Effector memory CD8-positive, alpha-beta T cell (primary cell): ENCODE results near the gene HLA-A.
A peak's percentile ranks its signal among the peaks of the same experiment; 100 is the strongest.
"Not testable (repeated sequence)": the region's sequence is repeated elsewhere in the genome, so short reads cannot be mapped to it uniquely, and the experiment has no call there.

Experiments used
- ATAC-seq: fragments of 150-1000 bp; cut with Tn5 transposase; replicated peaks from 2 replicates; pipeline ENCODE4 v1.10.0; 2021; ENCODE audit warnings: mild to moderate bottlenecking, moderate library complexity
- DNase-seq, 3 experiments: peaks; one replicate each; pipeline ENCODE4 v3.0.0; 2021
- H3K27ac Mint-ChIP-seq, 2 donors: one replicate each; pipeline ENCODE4 v1.8.0; 2022; ENCODE audit warnings: mild to moderate bottlenecking in 2 of 2, mixed read lengths in 2 of 2, moderate library complexity in 2 of 2
- H3K27me3 Mint-ChIP-seq, 2 donors: one replicate each; pipeline ENCODE4 v1.8.0; 2022; ENCODE audit warnings: mixed read lengths in 2 of 2
- H3K36me3 Mint-ChIP-seq: one replicate; pipeline ENCODE4 v1.8.0; 2022; ENCODE audit warnings: mild to moderate bottlenecking, moderate library complexity, mixed read lengths; ENCODE audit not compliant: insufficient read depth
- H3K4me1 Mint-ChIP-seq, 2 donors: one replicate each; pipeline ENCODE4 v1.8.0; 2022; ENCODE audit warnings: low read depth in 2 of 2, mixed read lengths in 2 of 2
- H3K4me3 Mint-ChIP-seq, 2 donors: one replicate each; pipeline ENCODE4 v1.8.0; 2022; ENCODE audit warnings: mild to moderate bottlenecking in 2 of 2, mixed read lengths in 2 of 2, moderate library complexity in 2 of 2
- H3K9me3 Mint-ChIP-seq, 2 donors: one replicate each; pipeline ENCODE4 v1.8.0; 2022; ENCODE audit warnings: mixed read lengths in 2 of 2

Gene HLA-A

GRCh38 chr6:29924731-29925130 lies 17.6 kb upstream of the HLA-A start:
- no peak for DNase-seq
- H3K27ac Mint-ChIP-seq = peak overlapping the region in 1 of 2 donors; percentile 96
- no peak for ATAC-seq

DNA sequence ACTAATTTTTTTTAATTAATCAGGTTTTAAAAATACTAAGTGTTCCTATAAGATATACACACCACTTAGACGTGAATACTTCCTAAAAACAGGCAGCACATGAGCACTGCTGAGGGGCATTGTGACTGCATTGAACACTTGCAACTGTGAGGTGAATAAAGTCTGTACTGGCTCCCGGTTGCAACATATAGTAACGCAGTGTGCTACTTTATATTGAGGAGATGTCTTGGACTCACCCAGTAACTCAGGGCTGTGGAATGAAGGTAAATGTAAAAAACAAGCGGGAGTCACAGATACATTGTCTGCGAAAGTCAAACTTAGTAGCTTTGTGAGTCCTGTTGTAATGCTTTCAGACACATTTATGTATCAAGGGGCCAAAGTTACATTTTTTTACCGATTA lies 17.0 kb upstream of the HLA-A start:
- no peak for DNase-seq
- peak overlapping the region; percentile 96 to 98 for H3K27ac Mint-ChIP-seq
- H3K4me1 Mint-ChIP-seq = peaks cover 9 to 20% of the 10 kb centered on the region in 2 donors
- peaks cover 4% of the 10 kb centered on the region for H3K36me3 Mint-ChIP-seq
- peak overlapping the region; percentile 87 to 89 for H3K4me3 Mint-ChIP-seq
- no peaks in the 10 kb centered on the region for H3K9me3 Mint-ChIP-seq
- ATAC-seq = no peak
- H3K27me3 Mint-ChIP-seq = no peaks in the 10 kb centered on the region

More at GRCh38 chr6:29924731-29925130, 17.6 kb upstream of the HLA-A start:
- Mint-ChIP-seq H3K4me3 (peak overlapping the region in 1 of 2 donors; percentile 4), H3K9me3 (no peaks in the 10 kb centered on the region), H3K27me3 (no peaks in the 10 kb centered on the region), H3K36me3 (peaks cover 4% of the 10 kb centered on the region), H3K4me1 (peaks cover 9 to 20% of the 10 kb centered on the region in 2 donors)

- peaks cover 9 to 20% of the 10 kb centered on the region in 2 donors for H3K4me1 Mint-ChIP-seq
- peak overlapping the region; percentile 87 to 89 for H3K4me3 Mint-ChIP-seq
- H3K36me3 Mint-ChIP-seq = peaks cover 4% of the 10 kb centered on the region
- no peaks in the 10 kb centered on the region for H3K9me3 Mint-ChIP-seq
- peak overlapping the region; percentile 96 to 98 for H3K27ac Mint-ChIP-seq
- ATAC-seq (no peak), DNase-seq (no peak)
- no peaks in the 10 kb centered on the region for H3K27me3 Mint-ChIP-seq
Measured at GRCh38 chr6:29925727-29926412, 16.5 kb upstream of the HLA-A start.

DNA sequence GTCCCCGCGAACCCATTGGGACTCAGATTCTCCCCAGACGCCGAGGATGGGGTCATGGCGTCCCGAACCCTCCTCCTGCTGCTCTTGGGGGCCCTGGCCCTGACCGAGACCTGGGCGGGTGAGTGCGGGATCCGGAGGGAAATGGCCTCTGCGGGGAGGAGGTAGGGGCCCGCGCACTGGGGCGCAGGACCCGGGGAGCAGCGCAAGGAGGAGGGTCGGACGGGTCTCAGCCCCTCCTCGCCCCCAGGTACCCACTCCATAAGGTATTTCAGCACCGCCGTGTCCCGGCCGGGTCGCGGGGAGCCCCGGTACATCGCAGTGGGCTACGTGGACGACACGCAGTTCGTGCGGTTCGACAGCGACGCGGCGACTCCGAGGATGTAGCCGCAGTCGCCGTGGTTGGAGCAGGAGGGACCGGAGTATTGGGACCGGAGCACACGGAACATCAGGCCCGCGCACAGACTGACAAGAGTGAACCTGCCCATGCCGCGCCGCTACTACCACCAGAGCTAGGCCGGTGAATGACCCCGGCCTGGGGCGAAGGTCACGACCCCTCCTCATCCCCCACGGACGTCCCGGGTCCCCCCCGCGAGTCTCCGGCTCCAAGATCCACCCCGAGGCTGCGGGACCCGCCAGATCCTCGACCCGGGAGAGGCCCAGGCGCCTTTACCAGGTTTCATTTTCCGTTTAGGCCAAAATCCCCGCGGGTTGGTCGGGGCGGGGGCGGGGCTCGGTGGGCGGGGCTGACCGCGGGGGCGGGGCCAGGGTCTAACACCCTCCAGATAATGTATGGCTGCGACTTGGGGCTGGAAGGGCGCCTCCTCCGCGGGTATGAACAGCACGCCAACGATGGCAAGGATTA lies 15.7 kb upstream of the HLA-A start:
- peaks cover 4% of the 10 kb centered on the region for H3K36me3 Mint-ChIP-seq
- no peaks in the 10 kb centered on the region for H3K27me3 Mint-ChIP-seq
- DNase-seq (peak; percentile 73 to 79 (median 75)), ATAC-seq (peak; percentile 94)
- H3K4me1 Mint-ChIP-seq = peaks cover 9 to 20% of the 10 kb centered on the region in 2 donors
- H3K27ac Mint-ChIP-seq = peak overlapping the region; percentile 96 to 98
- peak overlapping the region; percentile 87 to 89 for H3K4me3 Mint-ChIP-seq
- H3K9me3 Mint-ChIP-seq = no peaks in the 10 kb centered on the region

DNA sequence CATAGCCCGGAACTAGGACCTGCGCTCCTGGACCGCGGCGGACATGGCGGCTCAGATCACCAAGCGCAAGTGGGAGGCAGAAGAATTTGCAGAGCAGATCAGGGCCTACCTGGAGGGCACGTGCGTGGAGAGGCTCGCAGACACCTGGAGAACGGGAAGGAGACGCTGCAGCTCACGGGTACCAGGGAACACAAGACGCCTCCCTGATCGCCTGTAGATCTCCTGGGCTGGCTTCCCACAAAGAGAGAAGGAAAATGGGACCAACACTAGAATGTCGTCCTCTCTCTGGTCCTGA lies 15.1 kb upstream of the HLA-A start:
- Mint-ChIP-seq H3K27ac (peak overlapping the region; percentile 96 to 98), H3K9me3 (no peaks in the 10 kb centered on the region), H3K4me1 (peaks cover 9 to 20% of the 10 kb centered on the region in 2 donors), H3K4me3 (peak overlapping the region; percentile 87 to 89), H3K27me3 (no peaks in the 10 kb centered on the region), H3K36me3 (peaks cover 4% of the 10 kb centered on the region)
- ATAC-seq (no peak), DNase-seq (no peak)

DNA sequence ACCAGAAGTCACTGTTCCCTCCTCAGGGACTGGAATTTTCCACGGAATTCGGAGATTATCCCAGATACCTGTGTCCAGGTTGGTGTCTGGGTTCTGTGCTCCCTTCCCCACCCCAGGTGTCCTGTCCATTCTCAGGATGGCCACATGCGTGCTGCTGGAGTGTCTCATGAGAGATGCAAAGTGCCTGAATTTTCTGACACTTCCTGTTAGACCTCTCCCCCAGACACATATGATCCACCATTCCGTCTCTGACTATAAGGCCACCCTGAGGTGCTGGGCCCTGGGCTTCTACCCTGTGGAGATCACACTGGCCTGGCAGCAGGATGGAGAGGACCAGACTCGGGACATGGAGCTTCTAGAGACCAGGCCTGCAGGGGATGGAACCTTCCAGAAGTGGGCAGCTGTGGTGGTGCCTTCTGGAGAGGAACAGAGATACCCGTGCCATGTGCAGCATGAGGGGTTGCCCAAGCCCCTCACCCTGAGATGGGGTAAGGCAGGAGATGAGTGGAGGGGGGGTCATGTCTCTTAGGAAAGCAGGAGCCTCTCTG lies 14.4 kb upstream of the HLA-A start:
- Mint-ChIP-seq H3K4me3 (peak overlapping the region; percentile 87 to 89), H3K36me3 (peaks cover 4% of the 10 kb centered on the region), H3K27me3 (no peaks in the 10 kb centered on the region), H3K4me1 (peaks cover 9 to 20% of the 10 kb centered on the region in 2 donors), H3K9me3 (no peaks in the 10 kb centered on the region), H3K27ac (peak overlapping the region; percentile 96 to 98)
- ATAC-seq (no peak), DNase-seq (no peak)

GRCh38 chr6:29930047-29930446 lies 12.3 kb upstream of the HLA-A start:
- DNase-seq, H3K36me3 Mint-ChIP-seq, H3K4me3 Mint-ChIP-seq, H3K9me3 Mint-ChIP-seq, ATAC-seq, H3K27me3 Mint-ChIP-seq: not testable (repeated sequence)
- H3K27ac Mint-ChIP-seq = peak overlapping the region in 1 of 2 donors; percentile 62
- H3K4me1 Mint-ChIP-seq = peaks cover 7 to 20% of the 10 kb centered on the region in 2 donors

DNA sequence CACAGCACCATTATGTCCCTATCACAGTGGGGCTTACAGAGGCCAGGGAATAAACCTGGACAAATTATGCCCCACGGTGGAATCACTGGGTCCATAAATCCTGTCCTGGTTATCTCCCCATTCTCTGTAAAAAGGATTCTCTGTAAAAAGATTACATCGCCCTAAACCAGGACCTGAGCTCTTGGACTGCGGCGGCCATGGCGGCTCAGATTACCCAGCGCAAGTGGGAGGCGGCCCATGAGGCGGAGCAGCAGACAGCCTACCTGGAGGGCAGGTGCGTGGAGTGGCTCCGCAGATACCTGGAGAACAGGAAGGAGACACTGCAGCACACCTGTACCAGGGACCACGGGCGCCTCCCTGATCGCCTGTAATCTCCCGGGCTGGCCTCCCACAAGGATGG lies 8.4 kb upstream of the HLA-A start:
- Mint-ChIP-seq H3K27ac (no peak overlapping the region), H3K9me3 (no peaks in the 10 kb centered on the region), H3K36me3 (no peaks in the 10 kb centered on the region), H3K4me1 (peaks cover 0 to 1% of the 10 kb centered on the region in 2 donors), H3K27me3 (no peaks in the 10 kb centered on the region), H3K4me3 (no peak overlapping the region)
- DNase-seq (no peak), ATAC-seq (no peak)

- Mint-ChIP-seq H3K27ac (no peak overlapping the region), H3K4me1 (peaks cover 6 to 9% of the 10 kb centered on the region in 2 donors), H3K27me3 (no peaks in the 10 kb centered on the region), H3K9me3 (no peaks in the 10 kb centered on the region), H3K4me3 (no peak overlapping the region), H3K36me3 (no peaks in the 10 kb centered on the region)
- DNase-seq = no peak
- ATAC-seq = no peak
Measured at GRCh38 chr6:29935273-29935955, 6.9 kb upstream of the HLA-A start.

DNA sequence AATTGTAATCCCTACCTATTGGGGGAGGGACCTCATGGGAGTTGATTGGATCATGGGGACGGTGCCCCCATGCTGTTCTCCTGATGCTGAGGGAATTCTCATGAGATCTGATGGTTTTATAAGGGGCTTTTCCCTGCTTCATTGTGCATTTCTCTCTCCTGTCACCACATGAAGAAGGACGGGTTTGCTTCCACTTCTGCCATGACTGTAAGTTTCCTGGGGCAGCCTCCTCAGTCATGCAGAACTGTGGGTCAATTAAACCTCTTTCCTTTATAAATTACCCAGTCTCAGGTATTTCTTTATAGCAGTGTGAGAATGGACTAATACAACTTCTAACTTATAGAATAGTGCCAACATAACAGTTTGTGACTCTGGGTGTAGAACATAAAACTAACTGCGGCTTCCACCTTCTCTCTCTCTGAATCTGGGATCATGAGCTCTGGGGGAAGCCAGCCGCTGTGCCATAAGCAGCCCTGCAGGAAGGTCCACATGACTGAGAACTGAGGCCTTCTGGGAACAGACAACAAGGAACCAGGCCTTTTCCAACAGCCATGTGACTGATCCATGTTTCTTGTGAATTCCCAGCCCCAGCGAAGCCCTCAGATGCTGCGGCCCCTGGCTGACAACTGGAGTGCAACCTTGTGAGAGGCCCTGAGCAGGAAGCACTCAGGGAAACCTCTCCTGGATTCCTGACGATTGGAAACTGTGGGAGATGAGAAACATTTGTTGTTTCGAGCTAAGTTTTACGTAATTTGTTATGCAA lies 3.4 kb upstream of the HLA-A start:
- Mint-ChIP-seq H3K4me3 (no peak overlapping the region), H3K9me3 (no peaks in the 10 kb centered on the region), H3K27me3 (no peaks in the 10 kb centered on the region), H3K36me3 (peaks cover 30% of the 10 kb centered on the region), H3K4me1 (peaks cover 24 to 27% of the 10 kb centered on the region in 2 donors), H3K27ac (no peak overlapping the region)
- no peak for ATAC-seq
- DNase-seq = no peak

DNA sequence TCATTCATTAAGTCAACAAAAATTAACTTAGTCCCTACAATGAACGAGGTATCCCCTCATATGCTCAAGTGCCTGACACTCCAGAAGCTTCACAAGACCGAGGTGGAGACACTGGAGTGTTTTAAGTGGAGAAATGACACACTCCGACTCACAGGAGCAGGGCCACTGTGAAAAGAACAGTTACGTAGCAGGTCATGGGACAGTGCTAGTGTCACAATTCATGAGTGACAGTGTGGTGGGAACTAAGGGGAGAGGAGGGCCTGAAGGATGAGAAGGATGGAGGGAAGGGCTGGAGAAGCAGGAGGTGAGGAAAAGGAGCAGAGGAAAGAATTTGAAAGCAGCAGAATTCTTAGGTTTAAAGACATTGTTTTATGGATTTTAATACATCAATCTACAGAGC lies 1.3 kb upstream of the HLA-A start:
- Mint-ChIP-seq H3K9me3 (no peaks in the 10 kb centered on the region), H3K36me3 (peaks cover 51% of the 10 kb centered on the region), H3K27ac (peak overlapping the region; percentile 100), H3K27me3 (no peaks in the 10 kb centered on the region), H3K4me1 (peaks cover 45 to 48% of the 10 kb centered on the region in 2 donors), H3K4me3 (peak overlapping the region; percentile 94 to 98)
- ATAC-seq = no peak
- peak in 2 of 3 experiments; percentile 6 to 14 for DNase-seq

DNA sequence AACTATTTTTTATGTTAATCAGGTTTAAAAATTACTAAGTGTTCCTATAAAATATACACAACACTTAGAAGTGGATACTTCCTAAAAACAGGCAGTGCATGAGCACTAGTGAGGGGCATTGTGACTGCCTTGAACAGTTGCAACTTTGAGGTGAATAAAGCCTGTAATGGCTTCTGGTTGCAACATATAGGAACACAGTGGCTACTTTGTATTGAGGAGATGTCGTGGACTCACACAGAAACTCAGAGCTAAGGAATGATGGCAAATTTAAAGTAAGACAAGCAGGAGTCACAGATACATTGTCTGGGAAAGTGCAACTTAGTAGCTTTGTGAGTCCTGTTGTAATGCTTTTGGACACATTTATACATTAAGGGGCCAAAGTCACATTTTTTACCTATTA lies 861 bp upstream of the HLA-A start:
- no peaks in the 10 kb centered on the region for H3K27me3 Mint-ChIP-seq
- peak overlapping the region; percentile 94 to 98 for H3K4me3 Mint-ChIP-seq
- H3K4me1 Mint-ChIP-seq = peaks cover 49 to 53% of the 10 kb centered on the region in 2 donors
- H3K36me3 Mint-ChIP-seq = peaks cover 56% of the 10 kb centered on the region
- no peak for DNase-seq
- peak overlapping the region; percentile 100 for H3K27ac Mint-ChIP-seq
- no peaks in the 10 kb centered on the region for H3K9me3 Mint-ChIP-seq
- no peak for ATAC-seq

DNA sequence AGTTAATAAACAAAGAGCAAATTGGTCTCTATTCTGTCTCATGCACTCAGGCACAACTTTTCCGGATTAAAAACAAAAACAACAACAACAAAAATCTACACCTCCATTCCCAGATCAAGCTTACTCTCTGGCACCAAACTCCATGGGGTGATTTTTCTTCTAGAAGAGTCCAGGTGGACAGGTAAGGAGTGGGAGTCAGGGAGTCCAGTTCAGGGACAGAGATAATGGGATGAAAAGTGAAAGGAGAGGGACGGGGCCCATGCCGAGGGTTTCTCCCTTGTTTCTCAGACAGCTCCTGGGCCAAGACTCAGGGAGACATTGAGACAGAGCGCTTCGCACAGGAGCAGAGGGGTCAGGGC lies 437 bp upstream of the HLA-A start:
- Mint-ChIP-seq H3K4me3 (peak overlapping the region; percentile 94 to 98), H3K4me1 (peaks cover 53 to 56% of the 10 kb centered on the region in 2 donors), H3K27ac (peak overlapping the region; percentile 100), H3K36me3 (peaks cover 60% of the 10 kb centered on the region), H3K9me3 (no peaks in the 10 kb centered on the region), H3K27me3 (no peaks in the 10 kb centered on the region)
- no peak for ATAC-seq
- DNase-seq = no peak
